ENCODE results near the gene GNAZ.

The GNAZ gene

GRCh38 chr22:23100124-23100801 lies 29.9 kb downstream of the GNAZ start:
- Histone ChIP-seq H3K79me2 (ENCODE audit: insufficient read depth, low read length) (no peaks in the 10 kb centered on the region), H3K4me3 (ENCODE audit: insufficient read depth, low read length, poor library complexity, severe bottlenecking) (no peak overlapping the region), H3K4me2 (ENCODE audit: low read depth, low read length, poor library complexity, severe bottlenecking) (no peak overlapping the region), H3F3A (ENCODE audit: insufficient read depth) (no peaks in the 10 kb centered on the region), H3K27me3 (ENCODE audit: low read length) (no peaks in the 10 kb centered on the region), H3K36me3 (ENCODE audit: low read length) (no peaks in the 10 kb centered on the region), H2AFZ (ENCODE audit: low read depth, low read length, severe bottlenecking) (no peak overlapping the region), H3K9me2 (replicated peaks; ENCODE audit: insufficient read depth, low read length) (no peaks in the 10 kb centered on the region), H4K20me1 (ENCODE audit: low read depth, low read length) (no peaks in the 10 kb centered on the region), H3K27ac (ENCODE audit: low read depth, low read length) (no peak overlapping the region), H3K9me3 (ENCODE audit: insufficient read depth, low read length) (no peaks in the 10 kb centered on the region), H3K9ac (ENCODE audit: low read length) (no peak overlapping the region)
- no peak for TF ChIP-seq EZH2phosphoT487 (conservative IDR thresholded peaks at IDR 0.05; ENCODE audit: low read length)
- no peak for TF ChIP-seq CTCF (IDR thresholded peaks at IDR 0.05; ENCODE audit: insufficient read depth, low read length, poor library complexity, severe bottlenecking)

- H3K9ac ChIP-seq (ENCODE audit: low read length): no peak overlapping the region
Measured at GRCh38 chr22:23101524-23101923, 31.2 kb downstream of the GNAZ start.

GRCh38 chr22:23102002-23102655 lies 31.8 kb downstream of the GNAZ start:
- Histone ChIP-seq H3K9ac (ENCODE audit: low read length) (no peak overlapping the region), H3K27me3 (ENCODE audit: low read length) (no peaks in the 10 kb centered on the region), H3K4me2 (ENCODE audit: low read depth, low read length, poor library complexity, severe bottlenecking) (no peak overlapping the region), H4K20me1 (ENCODE audit: low read depth, low read length) (no peaks in the 10 kb centered on the region), H3K79me2 (ENCODE audit: insufficient read depth, low read length) (no peaks in the 10 kb centered on the region), H3K4me3 (ENCODE audit: insufficient read depth, low read length, poor library complexity, severe bottlenecking) (no peak overlapping the region), H3K27ac (ENCODE audit: low read depth, low read length) (no peak overlapping the region), H2AFZ (ENCODE audit: low read depth, low read length, severe bottlenecking) (no peak overlapping the region), H3K9me3 (ENCODE audit: insufficient read depth, low read length) (no peaks in the 10 kb centered on the region), H3K36me3 (ENCODE audit: low read length) (no peaks in the 10 kb centered on the region), H3K9me2 (replicated peaks; ENCODE audit: insufficient read depth, low read length) (no peaks in the 10 kb centered on the region), H3F3A (ENCODE audit: insufficient read depth) (no peaks in the 10 kb centered on the region)
- TF ChIP-seq CTCF (IDR thresholded peaks at IDR 0.05; ENCODE audit: insufficient read depth, low read length, poor library complexity, severe bottlenecking) (no peak), EZH2phosphoT487 (conservative IDR thresholded peaks at IDR 0.05; ENCODE audit: low read length) (no peak)

More at GRCh38 chr22:23101524-23101923, 31.2 kb downstream of the GNAZ start:
- H3K27ac ChIP-seq (ENCODE audit: low read depth, low read length): no peak overlapping the region
- no peaks in the 10 kb centered on the region for H3K27me3 ChIP-seq (ENCODE audit: low read length)
- H3K79me2 ChIP-seq (ENCODE audit: insufficient read depth, low read length): no peaks in the 10 kb centered on the region
- no peak overlapping the region for H3K4me3 ChIP-seq (ENCODE audit: insufficient read depth, low read length, poor library complexity, severe bottlenecking)
- no peaks in the 10 kb centered on the region for H3K9me2 ChIP-seq (replicated peaks; ENCODE audit: insufficient read depth, low read length)
- no peak overlapping the region for H2AFZ ChIP-seq (ENCODE audit: low read depth, low read length, severe bottlenecking)
- H3K4me2 ChIP-seq (ENCODE audit: low read depth, low read length, poor library complexity, severe bottlenecking): no peak overlapping the region
- no peaks in the 10 kb centered on the region for H4K20me1 ChIP-seq (ENCODE audit: low read depth, low read length)
- H3K9me3 ChIP-seq (ENCODE audit: insufficient read depth, low read length): no peaks in the 10 kb centered on the region
- H3F3A ChIP-seq (ENCODE audit: insufficient read depth): no peaks in the 10 kb centered on the region
- TF ChIP-seq EZH2phosphoT487 (conservative IDR thresholded peaks at IDR 0.05; ENCODE audit: low read length) (no peak), CTCF (IDR thresholded peaks at IDR 0.05; ENCODE audit: insufficient read depth, low read length, poor library complexity, severe bottlenecking) (no peak)
- H3K36me3 ChIP-seq (ENCODE audit: low read length): no peaks in the 10 kb centered on the region

All from SU-DHL-6 (cell line).